ENCODE measurements around the gene CBFA2T3.

CBFA2T3 gene

DNA sequence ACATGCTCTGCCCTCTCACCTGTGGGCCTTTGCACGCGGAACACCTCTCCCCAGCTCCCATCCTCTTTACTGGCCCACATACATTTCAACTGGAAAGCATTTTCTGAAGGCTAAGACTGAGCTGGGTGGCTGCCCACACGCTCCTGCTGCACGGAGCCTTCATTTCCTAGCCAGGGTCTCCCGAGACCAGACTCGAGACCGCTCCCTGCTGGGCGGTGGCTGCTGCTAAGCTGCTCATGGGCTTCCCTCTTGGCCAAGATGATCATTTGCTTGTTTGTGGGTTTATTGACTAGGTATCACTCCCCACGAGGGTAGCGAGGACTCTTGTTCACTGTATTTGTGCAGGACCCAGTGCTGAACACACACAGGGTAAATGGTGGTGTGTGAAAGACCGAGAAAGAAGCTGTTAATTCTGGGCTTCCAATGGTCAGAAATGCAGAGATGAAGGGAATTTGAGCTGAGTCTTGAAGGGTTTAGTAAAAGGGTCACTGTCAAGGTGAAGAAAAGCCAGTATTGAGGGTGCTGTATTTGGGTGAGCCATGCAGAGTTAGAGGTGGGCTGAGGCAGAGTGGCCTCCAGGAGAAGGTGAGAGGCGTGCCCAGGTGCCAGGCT lies 119.2 kb downstream of the CBFA2T3 start:
- peaks cover 3% of the 10 kb centered on the region; the same call in 1 of the 2 replicates for H3K36me3 ChIP-seq (ENCODE audit: insufficient read depth, low read length)
- no peaks in the 10 kb centered on the region for H3K27me3 ChIP-seq (ENCODE audit: insufficient read depth, low read length)
- peak overlapping the region; percentile 84 for H3K4me3 ChIP-seq (ENCODE audit: low read depth, low read length)
- peak overlapping the region; percentile 40; the same call in 1 of the 2 replicates for H3K27ac ChIP-seq (ENCODE audit: low read depth, low read length)
- H2AFZ ChIP-seq (ENCODE audit: low read length, unreplicated experiment): peak overlapping the region; percentile 84
- peaks cover 23% of the 10 kb centered on the region for H3K79me2 ChIP-seq (ENCODE audit: control insufficient read depth, insufficient read depth, low read length, unreplicated experiment)
- H3K4me1 ChIP-seq (ENCODE audit: control insufficient read depth, insufficient read depth, low read length, unreplicated experiment): peaks cover 7% of the 10 kb centered on the region

DNA sequence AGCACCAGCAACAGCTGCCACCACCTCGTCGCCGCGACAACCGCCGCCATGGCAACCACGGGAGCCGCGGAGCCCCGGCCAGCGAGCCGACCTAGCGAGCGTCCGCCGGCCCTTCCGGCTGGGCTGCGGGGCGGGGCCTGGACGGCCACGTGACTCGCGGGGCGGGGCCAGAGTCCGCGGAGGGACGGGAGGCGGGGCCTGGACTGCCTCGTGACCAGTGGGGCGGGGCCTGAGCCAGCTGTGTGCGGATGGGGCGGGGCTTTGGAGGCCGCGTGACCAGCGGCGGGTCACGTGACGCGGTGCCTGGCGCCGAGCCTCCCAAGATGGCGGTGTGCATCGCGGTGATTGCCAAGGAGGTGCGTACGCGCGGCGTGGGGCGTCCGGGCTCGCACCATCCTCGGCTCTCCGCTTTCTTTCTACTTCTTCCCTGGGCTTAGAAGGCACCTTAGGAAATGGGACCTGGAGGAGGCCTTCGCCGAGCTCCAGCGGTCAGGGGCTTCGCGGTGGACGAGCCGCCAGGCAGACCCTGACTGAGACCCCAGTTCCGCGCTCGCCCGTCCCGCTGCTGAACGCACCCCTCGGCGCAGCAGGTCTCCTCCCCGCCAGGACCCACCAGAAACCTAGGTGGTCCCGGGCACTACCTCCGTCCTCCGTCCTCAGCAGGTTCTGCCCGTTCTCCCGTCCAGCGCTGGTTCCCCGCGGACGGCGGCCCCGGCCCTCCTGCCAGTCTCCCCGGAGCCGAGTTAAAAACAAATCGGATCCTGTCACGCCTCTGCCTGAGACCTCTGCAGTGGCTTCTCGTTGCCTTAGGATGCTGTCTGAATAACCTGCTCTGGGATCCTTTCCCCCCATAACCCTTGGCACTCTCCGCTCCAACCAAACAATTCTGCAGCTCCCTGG lies 119.9 kb downstream of the CBFA2T3 start, which contains the start of the genes GALNS and TRAPPC2L:
GALNS (minus strand) TSS at position 120 of the 900 bp plus-strand sequence; CDS start at position 50, 70 bp downstream.
TRAPPC2L (plus strand) TSS at position 300 of the 900 bp plus-strand sequence; CDS start at position 324, 24 bp downstream.
- H3K79me2 ChIP-seq (ENCODE audit: control insufficient read depth, insufficient read depth, low read length, unreplicated experiment): peaks cover 23% of the 10 kb centered on the region
- no peaks in the 10 kb centered on the region for H3K27me3 ChIP-seq (ENCODE audit: insufficient read depth, low read length)
- peak within 1 kb of the TSS; percentile 40; the same call in 1 of the 2 replicates for H3K27ac ChIP-seq (ENCODE audit: low read depth, low read length)
- H3K4me3 ChIP-seq (ENCODE audit: low read depth, low read length): peak within 1 kb of the TSS; percentile 84
- peaks cover 7% of the 10 kb centered on the region for H3K4me1 ChIP-seq (ENCODE audit: control insufficient read depth, insufficient read depth, low read length, unreplicated experiment)
- H3K36me3 ChIP-seq (ENCODE audit: insufficient read depth, low read length): peaks cover 3% of the 10 kb centered on the region; the same call in 1 of the 2 replicates
- peak within 1 kb of the TSS; percentile 84 for H2AFZ ChIP-seq (ENCODE audit: low read length, unreplicated experiment)

DNA sequence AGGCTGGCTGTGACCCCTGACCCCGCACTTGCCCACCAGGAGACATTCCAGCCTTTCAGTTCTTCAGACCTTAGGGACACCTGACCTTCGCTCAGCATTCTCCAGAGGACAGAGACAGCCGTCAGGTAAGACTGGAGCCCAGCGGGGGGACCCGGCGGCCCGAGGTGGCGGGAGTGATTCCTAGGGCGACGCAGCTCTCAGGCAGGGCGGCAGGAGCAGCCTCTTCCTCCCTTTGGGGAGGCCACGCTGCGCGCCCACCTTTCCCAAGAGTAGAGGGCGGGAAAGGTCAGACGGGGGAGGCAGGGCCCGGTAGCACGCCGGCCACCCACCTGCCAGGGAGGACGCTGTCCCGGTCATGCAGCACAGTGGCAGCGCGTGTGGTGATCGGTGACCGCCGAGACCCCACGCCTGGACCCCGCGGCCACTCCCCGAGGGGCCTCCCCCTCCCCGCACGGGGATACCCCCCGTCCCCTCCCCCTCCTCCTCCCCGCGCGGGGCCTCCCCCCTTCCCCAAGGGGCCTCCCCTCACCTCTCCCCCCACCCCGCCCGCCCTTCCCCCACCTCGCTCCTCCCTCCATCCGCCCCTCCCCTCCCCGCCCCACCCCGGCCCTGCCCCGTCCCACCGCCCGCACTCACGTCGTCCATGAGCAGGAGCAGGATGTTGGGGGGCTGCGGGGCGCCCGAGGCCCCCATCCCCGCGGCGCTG lies 120.7 kb downstream of the CBFA2T3 start:
- H2AFZ ChIP-seq (ENCODE audit: low read length, unreplicated experiment): no peak overlapping the region
- peak overlapping the region; percentile 84 for H3K4me3 ChIP-seq (ENCODE audit: low read depth, low read length)
- peaks cover 3% of the 10 kb centered on the region; the same call in 1 of the 2 replicates for H3K36me3 ChIP-seq (ENCODE audit: insufficient read depth, low read length)
- H3K79me2 ChIP-seq (ENCODE audit: control insufficient read depth, insufficient read depth, low read length, unreplicated experiment): peaks cover 23% of the 10 kb centered on the region
- H3K27me3 ChIP-seq (ENCODE audit: insufficient read depth, low read length): no peaks in the 10 kb centered on the region
- H3K4me1 ChIP-seq (ENCODE audit: control insufficient read depth, insufficient read depth, low read length, unreplicated experiment): peaks cover 7% of the 10 kb centered on the region
- no peak overlapping the region for H3K27ac ChIP-seq (ENCODE audit: low read depth, low read length)

DNA sequence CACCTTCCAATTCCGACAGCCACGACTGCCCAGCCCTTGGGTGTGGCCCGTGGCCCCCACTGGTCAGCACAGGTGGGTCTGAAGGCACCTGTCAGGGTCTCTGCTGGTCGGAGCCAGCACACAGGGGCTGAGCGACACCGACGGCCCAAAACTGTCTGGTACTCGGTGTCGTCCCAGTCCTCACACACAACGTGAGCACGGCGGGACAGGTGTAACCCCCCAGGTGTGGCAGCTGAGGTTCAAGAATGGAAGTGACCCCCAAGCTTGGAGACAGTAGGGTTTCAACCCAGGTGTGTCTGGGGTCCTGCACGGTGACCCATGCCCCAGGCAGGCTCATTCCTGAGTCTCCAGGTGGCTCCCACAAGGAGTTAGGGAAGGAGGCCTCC lies 121.3 kb downstream of the CBFA2T3 start:
- Histone ChIP-seq H3K4me1 (ENCODE audit: control insufficient read depth, insufficient read depth, low read length, unreplicated experiment) (peaks cover 7% of the 10 kb centered on the region), H3K79me2 (ENCODE audit: control insufficient read depth, insufficient read depth, low read length, unreplicated experiment) (peaks cover 23% of the 10 kb centered on the region), H2AFZ (ENCODE audit: low read length, unreplicated experiment) (no peak overlapping the region), H3K4me3 (ENCODE audit: low read depth, low read length) (peak overlapping the region; percentile 84), H3K27me3 (ENCODE audit: insufficient read depth, low read length) (no peaks in the 10 kb centered on the region), H3K36me3 (ENCODE audit: insufficient read depth, low read length) (peaks cover 3% of the 10 kb centered on the region; the same call in 1 of the 2 replicates), H3K27ac (ENCODE audit: low read depth, low read length) (no peak overlapping the region)

DNA sequence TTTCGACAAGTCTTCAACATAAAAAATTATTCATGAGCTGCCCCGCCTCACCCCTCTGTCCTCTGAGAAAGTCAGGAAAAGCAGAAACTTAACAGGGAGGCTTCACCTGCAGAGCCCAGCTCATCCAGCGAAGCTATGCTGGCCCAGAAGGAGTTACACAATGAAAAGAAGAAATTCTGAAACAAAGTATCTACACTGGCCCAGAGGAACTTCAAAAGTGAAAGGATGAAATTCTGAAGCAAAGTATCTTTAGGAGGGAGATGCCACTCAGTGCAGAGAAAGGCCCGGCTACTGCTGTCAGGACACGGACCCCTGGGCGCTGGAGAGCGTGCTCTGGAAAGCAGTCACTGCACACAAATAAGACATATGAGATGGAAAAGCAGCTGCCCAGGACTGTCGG lies 121.8 kb downstream of the CBFA2T3 start:
- Histone ChIP-seq H3K36me3 (ENCODE audit: insufficient read depth, low read length) (peaks cover under 1% of the 10 kb centered on the region; the same call in 1 of the 2 replicates), H3K27me3 (ENCODE audit: insufficient read depth, low read length) (no peaks in the 10 kb centered on the region), H3K4me3 (ENCODE audit: low read depth, low read length) (no peak overlapping the region; the same call in 1 of the 2 replicates)

DNA sequence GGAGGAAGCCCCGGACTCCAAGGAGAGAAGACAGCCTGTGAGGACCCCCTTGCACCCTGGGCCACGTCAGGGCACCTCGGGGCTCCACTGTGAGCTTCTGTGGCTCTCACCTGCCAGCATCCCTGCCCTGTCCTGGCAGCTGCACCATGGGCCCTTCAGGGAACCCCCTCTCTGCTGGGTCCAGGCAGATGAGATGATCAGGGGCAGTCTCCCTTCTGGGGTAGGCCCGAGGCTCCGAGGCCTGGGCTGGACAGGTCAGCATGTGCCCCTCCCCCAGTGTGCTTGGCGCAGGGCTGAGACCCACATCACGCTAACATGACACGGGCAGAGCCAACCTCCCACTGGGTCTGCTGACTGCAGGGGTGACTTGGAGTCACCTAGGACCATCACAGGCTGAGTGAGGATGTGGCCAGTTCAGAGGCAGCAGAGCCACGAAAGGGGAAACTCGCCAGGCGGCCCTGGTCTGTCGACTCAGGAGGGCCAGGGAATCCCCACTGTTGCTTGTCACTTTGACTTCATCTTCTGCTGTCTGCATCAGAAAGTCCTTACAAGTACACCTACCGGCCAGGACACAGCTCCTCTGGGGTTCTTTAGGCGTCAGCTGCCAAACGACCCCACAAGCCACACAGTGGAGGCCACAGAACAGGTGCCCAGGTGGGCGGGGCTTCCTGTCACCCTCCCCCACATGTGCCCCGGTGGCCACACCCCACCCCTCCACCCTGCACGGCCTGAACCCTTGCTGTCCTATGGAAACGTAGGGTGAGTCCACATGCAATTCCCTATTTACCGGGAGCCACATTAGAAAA lies 122.5 kb downstream of the CBFA2T3 start:
- Histone ChIP-seq H3K79me2 (ENCODE audit: control insufficient read depth, insufficient read depth, low read length, unreplicated experiment) (peaks cover 23% of the 10 kb centered on the region), H3K36me3 (ENCODE audit: insufficient read depth, low read length) (no peaks in the 10 kb centered on the region), H3K27ac (ENCODE audit: low read depth, low read length) (no peak overlapping the region), H3K4me1 (ENCODE audit: control insufficient read depth, insufficient read depth, low read length, unreplicated experiment) (peaks cover 7% of the 10 kb centered on the region), H3K4me3 (ENCODE audit: low read depth, low read length) (no peak overlapping the region), H3K27me3 (ENCODE audit: insufficient read depth, low read length) (no peaks in the 10 kb centered on the region), H2AFZ (ENCODE audit: low read length, unreplicated experiment) (no peak overlapping the region)

More for the DNA sequence above, 121.8 kb downstream of the CBFA2T3 start:
- Histone ChIP-seq H2AFZ (ENCODE audit: low read length, unreplicated experiment) (no peak overlapping the region), H3K27ac (ENCODE audit: low read depth, low read length) (no peak overlapping the region), H3K79me2 (ENCODE audit: control insufficient read depth, insufficient read depth, low read length, unreplicated experiment) (peaks cover 23% of the 10 kb centered on the region), H3K4me1 (ENCODE audit: control insufficient read depth, insufficient read depth, low read length, unreplicated experiment) (peaks cover 7% of the 10 kb centered on the region)

DNA sequence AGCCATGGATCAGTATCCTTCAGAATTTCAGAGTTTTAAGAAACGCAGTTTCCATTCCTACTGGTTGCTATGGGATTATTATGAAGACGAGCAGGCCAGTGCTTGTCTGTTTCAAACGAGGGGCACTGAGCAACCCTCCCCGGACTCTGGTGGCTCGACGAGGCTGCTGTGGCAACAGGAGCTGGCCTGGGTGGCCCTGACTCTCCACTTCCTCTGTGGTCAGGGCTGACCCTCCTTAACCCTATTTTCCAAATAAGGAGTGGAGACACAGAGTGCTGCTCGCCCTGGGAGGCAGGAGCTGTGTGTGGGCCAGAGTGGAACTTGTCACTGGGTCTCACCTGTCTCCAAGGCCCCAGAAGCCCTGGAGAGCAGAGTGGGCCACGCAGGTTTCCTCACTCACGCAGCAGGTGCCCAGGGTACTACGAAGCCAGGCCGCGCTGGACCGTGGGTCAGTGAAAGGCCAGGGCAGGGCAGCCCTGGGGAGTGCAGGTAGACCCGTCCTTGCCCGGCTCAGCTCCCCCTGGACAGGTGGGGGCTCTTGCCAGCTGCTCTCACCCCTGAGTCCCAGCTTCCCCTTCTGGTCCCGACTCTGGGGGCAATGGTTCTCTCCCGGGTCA lies 123.6 kb downstream of the CBFA2T3 start:
- no peaks in the 10 kb centered on the region for H3K27me3 ChIP-seq (ENCODE audit: insufficient read depth, low read length)
- peaks cover 6% of the 10 kb centered on the region for H3K4me1 ChIP-seq (ENCODE audit: control insufficient read depth, insufficient read depth, low read length, unreplicated experiment)
- no peak overlapping the region for H2AFZ ChIP-seq (ENCODE audit: low read length, unreplicated experiment)
- no peak overlapping the region for H3K4me3 ChIP-seq (ENCODE audit: low read depth, low read length)
- H3K79me2 ChIP-seq (ENCODE audit: control insufficient read depth, insufficient read depth, low read length, unreplicated experiment): peaks cover 19% of the 10 kb centered on the region
- no peak overlapping the region for H3K27ac ChIP-seq (ENCODE audit: low read depth, low read length)
- H3K36me3 ChIP-seq (ENCODE audit: insufficient read depth, low read length): no peaks in the 10 kb centered on the region

DNA sequence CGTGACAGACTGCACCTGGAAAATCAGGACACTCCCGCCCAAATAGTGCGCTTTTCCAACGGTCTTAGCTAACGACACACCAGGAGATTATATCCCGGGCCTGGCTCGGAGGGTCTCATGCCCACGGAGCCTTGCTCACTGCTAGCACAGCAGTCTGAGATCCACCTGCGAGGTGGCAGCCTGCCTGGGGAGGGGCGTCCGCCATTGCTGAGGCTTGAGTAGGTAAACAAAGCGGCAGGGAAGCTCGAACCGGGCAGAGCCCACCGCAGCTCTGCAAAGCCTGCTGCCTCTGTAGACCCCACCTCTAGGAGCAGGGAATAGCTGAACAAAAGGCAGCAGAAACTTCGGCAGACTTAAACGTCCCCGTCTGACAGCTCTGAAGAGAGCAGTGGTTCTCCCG lies 125.4 kb downstream of the CBFA2T3 start:
- Histone ChIP-seq H2AFZ (ENCODE audit: low read length, unreplicated experiment) (no peak overlapping the region), H3K4me1 (ENCODE audit: control insufficient read depth, insufficient read depth, low read length, unreplicated experiment) (no peaks in the 10 kb centered on the region), H3K27me3 (ENCODE audit: insufficient read depth, low read length) (no peaks in the 10 kb centered on the region), H3K36me3 (ENCODE audit: insufficient read depth, low read length) (no peaks in the 10 kb centered on the region), H3K27ac (ENCODE audit: low read depth, low read length) (no peak overlapping the region), H3K4me3 (ENCODE audit: low read depth, low read length) (no peak overlapping the region), H3K79me2 (ENCODE audit: control insufficient read depth, insufficient read depth, low read length, unreplicated experiment) (peaks cover 12% of the 10 kb centered on the region)

DNA sequence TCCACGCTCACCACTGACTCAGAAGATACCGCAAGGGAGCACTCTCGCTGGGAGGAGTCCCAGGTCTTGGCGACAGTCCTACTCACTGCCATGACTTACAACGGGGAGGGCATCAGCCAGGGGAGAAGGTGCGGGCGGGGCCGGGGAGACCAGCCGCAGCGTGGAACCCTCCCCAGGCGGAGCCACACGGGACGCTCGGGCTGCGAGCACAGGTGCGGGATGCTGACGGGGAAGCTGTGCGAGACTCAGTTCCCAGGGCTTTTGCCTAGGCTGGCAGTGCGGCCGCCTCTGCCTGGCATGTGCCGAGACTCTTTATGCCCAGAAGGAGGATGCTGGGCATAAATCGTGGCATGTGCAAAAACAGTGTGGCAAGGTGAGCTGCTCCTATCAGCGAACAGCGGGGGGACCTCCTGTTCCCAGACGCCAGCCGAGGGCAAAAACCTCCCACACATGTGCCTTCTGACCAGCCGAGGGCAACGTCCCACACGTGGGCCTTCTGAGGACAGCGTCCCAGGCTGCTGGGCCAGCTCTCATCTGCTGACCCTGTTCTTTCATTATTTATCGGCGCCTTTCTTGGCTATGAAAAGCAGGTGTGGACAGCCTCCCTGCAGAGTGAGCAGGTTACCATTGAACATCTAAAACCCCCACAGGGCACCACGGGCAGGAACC lies 126.3 kb downstream of the CBFA2T3 start:
- Histone ChIP-seq H3K36me3 (ENCODE audit: insufficient read depth, low read length) (no peaks in the 10 kb centered on the region), H3K79me2 (ENCODE audit: control insufficient read depth, insufficient read depth, low read length, unreplicated experiment) (peaks cover 6% of the 10 kb centered on the region), H3K4me1 (ENCODE audit: control insufficient read depth, insufficient read depth, low read length, unreplicated experiment) (no peaks in the 10 kb centered on the region), H3K27me3 (ENCODE audit: insufficient read depth, low read length) (no peaks in the 10 kb centered on the region), H2AFZ (ENCODE audit: low read length, unreplicated experiment) (no peak overlapping the region), H3K4me3 (ENCODE audit: low read depth, low read length) (no peak overlapping the region), H3K27ac (ENCODE audit: low read depth, low read length) (no peak overlapping the region)

Measured in ACC112 (cell line).